Non-pigmented ciliary epithelial cell (primary cell): Measurements from ENCODE around the gene EI24.
A peak's percentile ranks its signal among the peaks of the same experiment; 100 is the strongest.
"Not testable (repeated sequence)": the region's sequence is repeated elsewhere in the genome, so short reads cannot be mapped to it uniquely, and the experiment has no call there.

Experiments
- DNase-seq: peaks from one replicate; pipeline ENCODE4 v3.0.0-alpha.2; 2010; ENCODE audit warnings: low read depth

EI24 gene

GRCh38 chr11:125568970-125569914, at the start of gene EI24:
Gene EI24 (plus strand): TSS chr11:125569477. CDS start chr11:125572528, 3,051 bp downstream.
- DNase-seq, result peak; percentile 52

DNA sequence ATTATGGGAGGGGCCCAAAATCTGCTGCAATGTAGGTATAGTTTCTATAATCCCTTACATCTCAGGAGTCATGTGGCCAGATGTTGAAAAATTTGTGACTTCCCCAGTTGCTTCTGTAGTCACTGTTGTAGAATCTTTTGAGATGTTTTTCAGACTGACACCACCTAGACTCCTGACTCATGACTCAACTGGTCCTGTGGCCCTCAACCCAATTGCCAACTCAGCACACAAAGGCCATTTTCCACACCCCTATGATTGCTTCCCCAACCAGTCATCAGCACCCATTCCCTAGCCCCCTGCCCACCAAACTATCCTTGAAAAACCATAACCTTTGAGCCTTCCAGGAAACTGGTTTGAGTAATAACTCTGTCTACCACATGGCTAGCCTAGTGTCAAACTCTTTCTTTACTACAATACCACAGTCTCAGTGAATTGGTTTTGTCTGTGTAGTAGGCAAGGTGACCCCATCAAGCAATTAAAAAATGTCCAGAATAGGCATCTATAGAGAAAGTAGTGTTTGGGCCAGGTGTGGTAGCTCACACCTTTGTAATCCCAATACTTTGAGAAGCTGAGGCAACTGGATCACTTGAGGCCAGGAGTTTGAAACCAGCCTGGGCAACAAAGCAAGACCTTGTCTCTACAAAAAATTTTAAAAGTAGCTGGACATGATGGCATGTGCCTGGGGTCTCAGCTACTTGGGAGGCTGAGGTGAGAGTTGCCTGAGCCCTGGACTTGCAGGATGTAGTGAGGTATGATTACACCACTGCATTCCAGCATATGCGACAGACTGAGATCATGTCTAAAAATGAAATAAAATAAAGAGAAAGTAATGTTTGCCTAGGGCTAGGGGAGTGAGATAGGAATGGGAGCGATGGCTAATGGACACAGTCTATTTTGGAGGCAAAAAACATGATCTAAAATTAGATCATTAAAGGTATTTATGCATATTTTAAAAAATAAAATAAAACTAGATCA, 49.1 kb upstream of the EI24 start:
- no peak for DNase-seq

DNA sequence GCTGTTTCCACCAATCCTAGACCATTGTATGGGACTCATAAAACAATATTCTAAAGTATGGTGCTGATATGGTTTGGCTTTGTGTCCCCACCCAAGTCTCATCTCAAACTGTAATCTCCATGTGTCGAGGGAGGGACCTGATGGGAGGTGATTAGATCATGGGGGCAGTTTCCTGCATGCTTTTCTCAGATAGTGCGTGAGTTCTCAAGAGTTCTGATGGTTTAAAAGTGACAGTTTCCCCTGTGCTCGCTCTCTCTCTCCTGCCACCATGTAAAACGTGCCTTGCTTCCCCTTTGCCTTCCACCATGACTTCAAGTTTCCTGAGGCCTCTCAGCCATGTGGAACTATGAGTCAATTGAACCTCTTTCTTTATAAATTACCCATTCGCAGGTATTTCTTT, 44.0 kb upstream of the EI24 start:
- no peak for DNase-seq

DNA sequence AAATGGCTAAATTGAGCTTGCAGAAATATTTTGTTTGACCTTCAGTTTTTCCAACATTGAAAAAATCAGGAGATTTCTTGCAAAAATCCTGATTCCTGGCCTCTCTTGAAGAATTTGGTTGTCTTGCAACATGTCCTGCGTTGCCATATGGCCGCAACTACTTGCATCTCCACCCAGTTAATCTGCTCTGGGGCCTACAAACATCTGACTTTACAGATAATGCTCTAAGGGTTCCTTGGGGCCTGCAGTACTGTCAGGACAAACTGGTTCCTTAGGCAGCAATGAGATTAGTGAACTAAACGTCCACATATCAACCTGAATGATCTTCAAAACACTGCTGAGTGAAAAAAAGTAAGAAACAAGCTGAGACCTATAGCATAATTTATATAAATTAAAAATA, 36.6 kb upstream of the EI24 start:
- no peak for DNase-seq

DNA sequence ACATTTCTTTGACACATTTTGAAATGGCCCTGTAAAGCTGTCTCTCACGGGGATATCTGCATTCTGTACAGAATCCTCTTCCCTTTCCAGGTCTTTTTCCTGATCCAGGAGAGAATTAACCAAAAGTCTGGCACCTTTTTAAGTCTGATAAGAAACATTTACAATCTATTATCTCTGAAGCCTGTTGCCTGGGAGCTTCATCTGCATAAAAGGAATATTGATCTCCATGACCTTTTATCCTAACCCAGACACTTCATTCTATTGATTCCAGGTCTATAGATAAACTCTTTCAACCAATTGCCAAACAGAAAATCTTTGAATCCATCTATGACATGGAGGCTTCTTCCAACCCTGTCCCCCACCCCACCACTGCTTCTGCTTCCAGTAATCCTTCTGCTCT, 33.7 kb upstream of the EI24 start:
- DNase-seq, result no peak

DNA sequence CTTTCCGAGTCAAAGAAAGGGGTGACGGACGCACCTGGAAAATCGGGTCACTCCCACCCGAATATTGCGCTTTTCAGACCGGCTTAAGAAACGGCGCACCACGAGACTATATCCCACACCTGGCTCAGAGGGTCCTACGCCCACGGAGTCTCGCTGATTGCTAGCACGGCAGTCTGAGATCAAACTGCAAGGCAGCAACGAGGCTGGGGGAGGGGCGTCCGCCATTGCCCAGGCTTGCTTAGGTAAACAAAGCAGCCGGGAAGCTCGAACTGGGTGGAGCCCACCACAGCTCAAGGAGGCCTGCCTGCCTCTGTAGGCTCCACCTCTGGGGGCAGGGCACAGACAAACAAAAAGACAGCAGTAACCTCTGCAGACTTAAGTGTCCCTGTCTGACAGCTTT, 32.4 kb upstream of the EI24 start:
- not testable (repeated sequence) for DNase-seq

DNA sequence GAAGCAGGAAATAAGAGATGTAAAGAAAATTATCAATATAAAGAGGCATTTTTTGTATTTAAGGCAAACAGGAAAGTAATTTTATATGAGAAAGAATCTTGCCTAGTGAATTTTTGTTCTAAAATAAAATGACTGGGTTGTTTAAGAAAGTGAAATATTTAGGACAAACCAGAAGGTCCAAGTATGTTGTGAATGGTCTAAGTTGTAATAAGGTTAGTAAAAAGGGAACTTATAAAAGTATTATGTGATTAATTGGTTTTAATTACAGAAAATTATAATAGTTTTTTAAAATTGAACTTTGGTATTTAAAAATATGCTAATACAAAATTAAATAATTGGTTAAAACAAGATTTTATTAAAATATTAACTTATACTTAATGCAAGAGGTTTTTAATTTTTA, 26.6 kb upstream of the EI24 start:
- DNase-seq, result no peak

DNA sequence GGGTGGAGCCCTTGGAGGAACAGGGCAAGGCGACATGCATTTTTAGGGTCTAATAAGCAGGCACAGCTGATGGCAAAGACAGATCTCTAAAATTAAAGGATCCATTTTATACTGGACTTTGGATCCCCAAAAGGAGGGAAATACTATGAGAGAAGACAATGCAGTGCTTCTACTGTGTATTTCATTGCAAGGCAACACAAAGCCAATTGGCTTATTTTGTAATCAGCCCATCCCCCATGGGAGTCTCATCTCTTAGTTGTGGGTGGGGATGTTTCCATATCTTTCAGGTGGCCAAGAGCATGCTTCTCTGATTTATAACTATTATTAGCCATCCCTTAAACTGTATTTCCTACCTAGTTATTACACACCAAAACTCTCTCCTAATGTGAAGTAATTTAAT, 18.5 kb upstream of the EI24 start:
- DNase-seq, result no peak

GRCh38 chr11:125551835-125552342, 17.4 kb upstream of the EI24 start:
- no peak for DNase-seq

DNA sequence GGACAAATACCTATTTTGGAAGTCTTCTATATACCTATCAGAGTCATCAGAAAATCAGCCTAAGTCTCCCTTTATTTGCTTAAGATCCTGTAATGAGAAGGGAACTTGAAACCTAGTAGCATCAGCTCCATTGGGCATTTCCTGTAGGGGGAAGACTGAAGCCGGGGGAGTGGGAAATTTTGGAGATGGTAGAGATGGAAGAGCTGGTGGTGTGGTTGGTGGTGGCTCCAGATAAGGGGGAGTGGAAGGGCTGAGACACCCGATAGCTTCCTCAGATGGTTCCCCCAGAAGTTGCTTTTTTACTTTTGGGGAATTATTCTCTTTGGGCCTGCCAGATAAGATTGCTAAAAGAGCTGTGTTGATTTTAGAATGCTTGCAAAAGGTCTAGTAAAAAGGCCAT, 16.4 kb upstream of the EI24 start:
- no peak for DNase-seq

GRCh38 chr11:125553357-125553756, 15.9 kb upstream of the EI24 start:
- DNase-seq, result no peak

GRCh38 chr11:125554038-125554437, 15.2 kb upstream of the EI24 start:
- no peak for DNase-seq

DNA sequence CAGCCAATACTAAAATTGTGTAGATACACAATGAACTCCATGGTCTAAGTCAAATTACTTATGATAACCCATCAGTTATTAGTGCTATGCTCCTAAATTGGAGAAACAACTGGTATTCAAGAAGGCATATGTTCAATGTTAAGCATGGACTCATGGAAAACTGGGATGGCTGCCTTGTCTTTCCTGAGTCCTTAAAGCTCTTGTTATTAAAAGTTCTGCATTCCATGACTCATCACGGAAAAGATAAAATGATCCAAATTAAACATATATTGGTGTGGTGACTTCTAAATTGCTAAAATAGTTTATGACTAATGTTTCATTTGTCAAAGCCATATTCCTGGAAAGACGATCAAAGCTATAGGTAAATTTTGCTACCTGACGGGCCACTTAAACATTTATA, 9.4 kb upstream of the EI24 start:
- DNase-seq, result no peak

- no peak for DNase-seq
Measured at GRCh38 chr11:125561924-125562323, 7.4 kb upstream of the EI24 start.

DNA sequence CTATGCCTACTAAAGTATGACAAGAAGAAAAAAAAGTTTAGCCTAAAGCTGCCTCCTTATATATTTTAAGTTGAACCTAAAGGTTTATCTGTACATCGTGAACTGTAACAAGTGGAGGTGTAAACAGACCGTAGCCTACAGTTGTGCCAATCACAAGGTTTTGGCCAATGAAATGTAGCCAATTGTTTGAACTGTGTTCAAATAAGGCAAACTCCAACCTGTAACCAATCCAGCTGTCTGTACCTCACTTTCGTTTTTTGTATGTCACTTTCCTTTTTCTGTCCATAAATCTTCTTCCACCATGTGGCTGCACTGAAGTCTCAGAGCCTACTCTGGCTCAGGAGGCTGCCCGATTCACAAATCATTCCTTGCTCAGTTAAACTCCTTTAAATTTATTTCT, 6.8 kb upstream of the EI24 start:
- DNase-seq, result no peak

DNA sequence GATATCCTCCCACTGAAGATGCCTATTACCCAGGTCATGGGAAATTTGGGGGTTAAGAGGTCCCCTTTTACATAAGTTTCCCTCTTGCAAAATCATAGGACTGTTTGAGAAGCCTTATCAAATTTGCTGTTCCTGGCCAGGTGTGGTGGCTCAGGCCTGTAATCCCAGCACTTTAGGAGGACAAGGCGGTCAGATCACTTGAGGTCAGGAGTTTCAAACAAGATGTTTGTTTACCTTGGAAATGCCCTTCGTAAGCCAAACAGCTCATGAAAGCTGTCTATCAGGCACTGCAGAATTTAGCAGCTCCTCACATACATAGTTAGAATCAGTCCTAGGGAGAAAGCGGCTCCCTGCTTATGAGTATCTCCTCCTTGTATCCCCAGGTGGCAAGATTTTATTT, 4.9 kb upstream of the EI24 start:
- no peak for DNase-seq

DNA sequence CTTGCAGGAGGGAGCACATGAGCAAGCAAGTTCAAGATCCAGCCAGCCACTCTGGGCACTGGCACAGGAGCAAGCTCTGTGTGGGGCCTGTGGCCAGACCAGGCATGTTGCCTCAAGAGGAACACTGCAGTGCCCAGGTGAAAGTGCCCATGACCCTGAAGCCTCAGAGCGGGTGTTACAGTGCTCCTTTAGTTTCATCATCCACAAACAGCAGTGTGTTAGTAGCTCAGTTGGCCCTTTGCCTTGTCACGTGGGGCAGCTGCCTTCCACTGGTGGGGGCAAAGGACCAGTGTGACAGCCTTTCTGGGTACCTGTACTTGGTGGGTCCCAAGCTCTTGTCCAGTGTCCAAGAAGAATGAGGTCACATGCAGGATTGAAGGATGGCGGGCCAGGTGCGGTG, 3.0 kb upstream of the EI24 start:
- no peak for DNase-seq

GRCh38 chr11:125569915-125570621, 791 bp downstream of the EI24 start:
- no peak for DNase-seq

GRCh38 chr11:125570952-125571351, 1.7 kb downstream of the EI24 start:
- no peak for DNase-seq

DNA sequence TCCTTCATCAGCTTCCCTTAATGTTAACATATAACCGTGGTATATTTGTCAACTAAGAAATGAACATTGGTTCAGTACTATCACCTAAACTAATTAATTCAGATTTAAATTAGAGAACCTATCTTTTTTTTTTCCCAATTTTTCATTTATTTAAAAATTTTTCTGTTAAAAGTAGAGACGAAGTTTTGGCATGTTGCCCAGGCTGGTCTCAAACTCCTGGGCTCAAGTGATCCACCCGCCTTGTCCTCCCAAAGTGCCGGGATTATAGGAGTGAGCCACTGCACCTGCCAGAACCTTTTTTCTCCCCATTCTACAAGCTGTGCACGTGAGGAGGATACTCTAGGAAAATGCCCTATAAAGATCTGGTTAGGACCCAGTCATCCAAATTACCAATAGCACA, 3.6 kb downstream of the EI24 start:
- DNase-seq, result no peak

- not testable (repeated sequence) for DNase-seq
Measured at GRCh38 chr11:125577181-125577580, 7.9 kb downstream of the EI24 start.

DNA sequence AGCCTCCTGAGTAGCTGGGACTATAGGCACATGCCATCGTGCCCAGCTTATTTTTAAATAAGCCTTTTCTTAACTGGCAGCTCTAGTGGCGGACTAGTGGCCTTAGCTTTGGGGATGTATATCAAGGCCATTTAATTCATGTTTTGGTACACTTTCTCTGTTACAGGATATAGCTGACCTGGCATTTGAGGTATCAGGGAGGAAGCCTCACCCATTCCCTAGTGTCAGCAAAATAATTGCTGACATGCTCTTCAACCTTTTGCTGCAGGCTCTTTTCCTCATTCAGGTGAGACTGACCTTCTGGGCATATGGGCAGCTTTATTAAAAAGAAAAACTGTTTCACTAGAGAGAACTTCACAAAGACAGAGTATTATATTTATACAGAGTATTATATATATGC, 9.5 kb downstream of the EI24 start:
- DNase-seq, result no peak
